Lower leg skin (tissue), 4 donors: ENCODE measurements around the gene TSPEAR. TPM values are rescaled to one million over a fixed set of nuclear protein-coding genes. Genes with fewer than 3 reads are reported as not detected.

Source experiments
- DNase-seq, 2 donors: peaks; one replicate each; pipeline ENCODE4 v3.0.0-alpha.2; 2019; ENCODE audit warnings: low spot score in 2 of 2
- H3K4me3 ChIP-seq: fragments of 200-600 bp; sonication (generic); 2 replicates; pipeline ENCODE4 v1.5.1; 2017; ENCODE audit warnings: mild to moderate bottlenecking, low read depth; ENCODE audit not compliant: poor library complexity, severe bottlenecking
- POLR2A ChIP-seq, 2 donors: fragments of 450-650 bp; IDR thresholded peaks; one replicate each; pipeline ENCODE4 v1.6.1; 2016 to 2017; ENCODE audit warnings: antibody characterized with exemption in 2 of 2, mild to moderate bottlenecking in 1 of 2, moderate library complexity in 1 of 2
- WGBS, 2 donors: methylation state at CpG; one replicate each; pipeline ENCODE4 v1.1.5; 2018; 5-methylcytosine and 5-hydroxymethylcytosine counted together
- intact Hi-C: fragments of 100-400 bp; cut with DNase I; formaldehyde crosslinking; loops from one replicate; pipeline ENCODE4 v1.15.0; 2023; ENCODE audit warnings: low total_unique reads
- total RNA-seq, 4 donors: library from RNA; depleted of rRNA; stranded (reverse); fragments of >200 nt; gene quantifications; one replicate each; pipeline ENCODE4 v1.1.0, GENCODE V29; 2016
- TF ChIP-seq, protein P1 (sequence below), 3 donors: fragments of 450-650 bp; IDR thresholded peaks; one replicate each; pipeline ENCODE4 v1.5.1; 2016; ENCODE audit warnings: antibody characterized with exemption in 3 of 3, mild to moderate bottlenecking in 3 of 3, moderate library complexity in 2 of 3

Gene TSPEAR
- total RNA-seq, 4 donors from 2014 or later: 0.06 TPM; not detected in 3

- intact Hi-C loops: no loop called here
- no peak overlapping the region for H3K4me3 ChIP-seq
- 87 to 88% methylated on average over 6 of the region's 6 CpGs for WGBS, 2 donors
- no peak for TF ChIP-seq POLR2A (IDR thresholded peaks at IDR 0.05)
- TF ChIP-seq, protein P1, sequence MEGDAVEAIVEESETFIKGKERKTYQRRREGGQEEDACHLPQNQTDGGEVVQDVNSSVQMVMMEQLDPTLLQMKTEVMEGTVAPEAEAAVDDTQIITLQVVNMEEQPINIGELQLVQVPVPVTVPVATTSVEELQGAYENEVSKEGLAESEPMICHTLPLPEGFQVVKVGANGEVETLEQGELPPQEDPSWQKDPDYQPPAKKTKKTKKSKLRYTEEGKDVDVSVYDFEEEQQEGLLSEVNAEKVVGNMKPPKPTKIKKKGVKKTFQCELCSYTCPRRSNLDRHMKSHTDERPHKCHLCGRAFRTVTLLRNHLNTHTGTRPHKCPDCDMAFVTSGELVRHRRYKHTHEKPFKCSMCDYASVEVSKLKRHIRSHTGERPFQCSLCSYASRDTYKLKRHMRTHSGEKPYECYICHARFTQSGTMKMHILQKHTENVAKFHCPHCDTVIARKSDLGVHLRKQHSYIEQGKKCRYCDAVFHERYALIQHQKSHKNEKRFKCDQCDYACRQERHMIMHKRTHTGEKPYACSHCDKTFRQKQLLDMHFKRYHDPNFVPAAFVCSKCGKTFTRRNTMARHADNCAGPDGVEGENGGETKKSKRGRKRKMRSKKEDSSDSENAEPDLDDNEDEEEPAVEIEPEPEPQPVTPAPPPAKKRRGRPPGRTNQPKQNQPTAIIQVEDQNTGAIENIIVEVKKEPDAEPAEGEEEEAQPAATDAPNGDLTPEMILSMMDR (IDR thresholded peaks at IDR 0.05): no peak
- no peak for DNase-seq
Measured at GRCh38 chr21:44757731-44758130, 46.4 kb upstream of the TSPEAR start.

- no peak overlapping the region for H3K4me3 ChIP-seq
- TF ChIP-seq, protein P1 (IDR thresholded peaks at IDR 0.05): no peak
- no peak for TF ChIP-seq POLR2A (IDR thresholded peaks at IDR 0.05)
- WGBS, 2 donors: 87 to 90% methylated on average over 23 of the region's 23 CpGs
- DNase-seq: peak in 1 of 2 donors; percentile 80
- intact Hi-C loops: no loop called here
Measured at GRCh38 chr21:44756423-44757185, 45.2 kb upstream of the TSPEAR start.

DNA sequence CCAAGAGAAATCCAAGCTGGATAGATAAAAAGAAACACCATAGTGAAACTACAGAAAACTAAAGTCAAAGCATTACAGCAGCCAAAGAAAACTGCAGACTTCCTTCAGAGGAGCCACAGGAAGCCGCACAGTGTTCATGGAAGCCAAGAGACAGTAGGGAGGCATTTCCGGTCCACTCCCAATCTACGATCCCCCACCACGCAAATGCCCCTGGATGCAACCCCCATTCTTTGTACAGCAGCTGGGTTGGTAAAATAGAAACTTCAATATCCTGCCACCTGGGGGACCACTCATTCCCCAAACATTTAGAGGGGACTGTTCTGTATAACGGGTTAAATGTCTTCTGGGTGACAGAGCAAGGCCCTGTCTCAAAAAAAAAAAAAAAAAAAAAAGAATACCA, 43.9 kb upstream of the TSPEAR start:
- intact Hi-C loops: no loop called here
- TF ChIP-seq POLR2A (IDR thresholded peaks at IDR 0.05): no peak
- TF ChIP-seq, protein P1 (IDR thresholded peaks at IDR 0.05): no peak
- 79 to 85% methylated on average over 5 of the region's 5 CpGs for WGBS, 2 donors
- H3K4me3 ChIP-seq: no peak overlapping the region
- no peak for DNase-seq

DNA sequence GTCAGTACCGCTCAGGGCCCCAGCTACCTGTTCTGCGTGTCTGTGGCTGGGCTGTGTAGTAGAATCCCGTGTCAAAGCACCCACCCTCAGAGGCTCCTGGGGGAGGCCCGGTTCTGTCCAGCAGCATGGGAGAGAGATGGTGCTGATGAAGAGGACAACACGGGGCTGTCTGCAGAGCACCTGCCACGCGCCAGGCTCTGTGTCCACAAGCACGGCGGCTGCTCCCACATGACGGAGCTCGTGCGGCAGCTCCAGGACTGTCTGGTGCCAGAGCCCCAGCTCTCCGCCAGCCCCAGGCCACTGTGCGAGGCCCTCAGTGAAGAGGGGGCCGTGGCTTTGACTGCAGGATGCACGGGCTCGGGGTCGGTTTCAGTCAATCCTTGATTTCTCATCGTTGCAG, 42.0 kb upstream of the TSPEAR start:
- TF ChIP-seq POLR2A (IDR thresholded peaks at IDR 0.05): no peak
- TF ChIP-seq, protein P1 (IDR thresholded peaks at IDR 0.05): no peak
- H3K4me3 ChIP-seq: no peak overlapping the region
- DNase-seq: no peak
- intact Hi-C loops: no loop called here
- WGBS, 2 donors: 48 to 61% methylated on average over 17 to 18 of the region's 19 CpGs

GRCh38 chr21:44752671-44753235, 41.4 kb upstream of the TSPEAR start:
- 27 to 54% methylated on average over 11 of the region's 11 CpGs for WGBS, 2 donors
- DNase-seq: peak in 1 of 2 donors; percentile 64
- no peak overlapping the region for H3K4me3 ChIP-seq
- intact Hi-C loops: no loop called here
- TF ChIP-seq POLR2A (IDR thresholded peaks at IDR 0.05): no peak
- TF ChIP-seq, protein P1 (IDR thresholded peaks at IDR 0.05): no peak
